ENCODE measurements around the gene PPT2. TPM values are rescaled to one million over a fixed set of nuclear protein-coding genes. Genes with fewer than 3 reads are reported as not detected.

The PPT2 gene
- total RNA-seq, 3 donors from 2014 or later (not counting 1 experiment from before 2014, with no cell fraction given): 16.3 to 28.3 (median 19.0) TPM

DNA sequence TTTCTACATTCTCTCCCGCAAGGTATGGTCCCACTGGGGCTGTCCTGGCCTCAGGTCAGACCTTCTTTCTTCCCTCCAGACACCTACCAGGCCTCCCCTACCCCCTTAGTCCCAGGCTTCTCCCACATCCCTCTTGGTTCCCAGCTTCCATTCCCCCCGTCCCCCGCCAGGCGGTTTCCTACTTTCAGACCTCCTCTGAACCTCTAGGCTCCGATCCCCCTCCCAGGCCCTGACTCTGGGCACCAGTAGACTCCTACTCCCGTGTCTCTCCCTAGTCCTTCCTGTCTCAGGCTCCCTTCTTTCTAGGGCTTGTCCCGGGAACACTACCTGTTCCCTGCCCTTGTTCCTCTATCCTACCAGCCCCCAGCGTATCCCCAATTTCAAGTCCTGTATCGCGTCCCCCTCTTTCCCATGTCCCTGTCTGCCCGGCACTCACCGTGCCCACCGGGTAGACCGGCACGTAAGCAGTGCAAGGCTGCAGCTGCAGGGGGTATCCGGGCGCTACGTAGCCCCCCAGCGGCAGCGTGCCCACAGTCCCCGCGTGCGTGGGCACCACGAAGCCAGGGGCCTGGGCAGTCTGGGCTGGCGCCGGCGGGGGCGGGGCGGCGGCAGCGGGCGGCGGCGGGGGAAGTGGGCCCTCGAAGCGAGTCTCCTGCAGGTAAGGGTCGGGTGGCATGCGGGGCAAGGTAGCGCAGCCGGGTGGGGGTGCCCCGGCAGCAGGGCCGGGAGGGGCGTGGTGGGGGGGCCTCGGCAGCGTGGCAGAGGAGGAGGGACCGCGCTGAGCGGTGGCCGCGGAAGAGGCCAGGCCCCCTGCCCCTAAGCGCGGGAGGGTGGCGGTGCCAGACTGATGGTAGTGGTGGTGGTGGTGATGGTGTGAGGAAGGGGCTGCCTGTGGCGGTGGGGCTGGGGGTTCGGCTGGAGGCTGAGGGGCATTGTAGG lies 3.7 kb upstream of the PPT2 start:
- H3K9me3 Mint-ChIP-seq: no peaks in the 10 kb centered on the region
- H3K27me3 Mint-ChIP-seq (ENCODE audit: low read depth in 2 of 2): peaks cover 20 to 37% of the 10 kb centered on the region in 2 donors
- peaks cover 48 to 69% of the 10 kb centered on the region in 2 donors for H3K4me1 Mint-ChIP-seq
- intact Hi-C loops (cut with micrococcal nuclease): loop anchor here (2.0 kb wide), 1 partner anchor 19 kb away; the partner anchor contains the start of gene FKBPL
- DNase-seq (no peak), ATAC-seq (no peak)
- Histone ChIP-seq H3K36me3 (ENCODE audit: control insufficient read depth, insufficient read depth, low read length) (no peaks in the 10 kb centered on the region), H3K27ac (ENCODE audit: low read length) (no peak overlapping the region), H3K4me3 (ENCODE audit: low read length) (no peak overlapping the region), H3K4me1 (ENCODE audit: control insufficient read depth, insufficient read depth, low read length) (peaks cover 49% of the 10 kb centered on the region), H3K27me3 (ENCODE audit: control insufficient read depth, insufficient read depth, low read length) (peaks cover 21% of the 10 kb centered on the region), H3K9me3 (ENCODE audit: control insufficient read depth, insufficient read depth, low read length) (peaks cover 3% of the 10 kb centered on the region)
- H3K4me3 Mint-ChIP-seq: peak overlapping the region; percentile 52
- no peaks in the 10 kb centered on the region for H3K36me3 Mint-ChIP-seq
- 51% methylated on average over 55 of the region's 55 CpGs for whole genome bisulfite sequencing (ENCODE audit: insufficient coverage)
- H3K27ac Mint-ChIP-seq: peak overlapping the region; percentile 23 to 98
- TF ChIP-seq, protein P1, sequence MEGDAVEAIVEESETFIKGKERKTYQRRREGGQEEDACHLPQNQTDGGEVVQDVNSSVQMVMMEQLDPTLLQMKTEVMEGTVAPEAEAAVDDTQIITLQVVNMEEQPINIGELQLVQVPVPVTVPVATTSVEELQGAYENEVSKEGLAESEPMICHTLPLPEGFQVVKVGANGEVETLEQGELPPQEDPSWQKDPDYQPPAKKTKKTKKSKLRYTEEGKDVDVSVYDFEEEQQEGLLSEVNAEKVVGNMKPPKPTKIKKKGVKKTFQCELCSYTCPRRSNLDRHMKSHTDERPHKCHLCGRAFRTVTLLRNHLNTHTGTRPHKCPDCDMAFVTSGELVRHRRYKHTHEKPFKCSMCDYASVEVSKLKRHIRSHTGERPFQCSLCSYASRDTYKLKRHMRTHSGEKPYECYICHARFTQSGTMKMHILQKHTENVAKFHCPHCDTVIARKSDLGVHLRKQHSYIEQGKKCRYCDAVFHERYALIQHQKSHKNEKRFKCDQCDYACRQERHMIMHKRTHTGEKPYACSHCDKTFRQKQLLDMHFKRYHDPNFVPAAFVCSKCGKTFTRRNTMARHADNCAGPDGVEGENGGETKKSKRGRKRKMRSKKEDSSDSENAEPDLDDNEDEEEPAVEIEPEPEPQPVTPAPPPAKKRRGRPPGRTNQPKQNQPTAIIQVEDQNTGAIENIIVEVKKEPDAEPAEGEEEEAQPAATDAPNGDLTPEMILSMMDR (IDR thresholded peaks at IDR 0.05): no peak

DNA sequence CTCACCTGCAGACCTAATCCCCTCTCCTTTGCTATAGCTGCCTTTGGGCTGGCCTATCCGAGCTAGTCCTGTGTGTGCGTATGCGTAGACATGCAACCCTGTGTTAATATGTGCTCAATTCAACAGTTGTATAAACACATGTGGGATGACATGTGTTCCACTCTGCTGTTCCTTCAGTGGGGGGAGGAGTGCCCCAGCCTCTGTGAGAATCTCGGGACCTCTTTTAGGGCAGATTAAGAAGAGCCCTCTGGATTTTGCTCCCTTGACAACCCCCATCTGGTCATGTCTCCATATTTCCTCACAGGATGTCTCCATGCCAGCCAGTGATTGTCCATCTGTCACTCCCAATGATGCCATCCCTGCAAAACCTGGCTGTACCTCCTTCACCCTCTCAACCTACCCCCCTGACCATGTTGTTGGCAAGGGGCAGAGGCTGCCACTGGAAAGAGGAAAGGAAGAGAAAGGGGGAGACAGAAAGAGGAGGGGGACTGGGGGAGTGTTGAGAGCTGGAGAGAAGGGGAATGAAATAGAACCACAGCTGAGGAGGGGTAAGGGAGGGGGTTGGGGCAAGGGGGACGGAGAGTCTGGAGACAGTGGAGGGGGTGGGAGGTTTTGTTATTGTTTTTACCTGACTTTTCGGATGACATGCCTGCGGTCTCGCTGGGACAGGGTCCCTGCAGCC lies 2.6 kb upstream of the PPT2 start:
- intact Hi-C loops (cut with micrococcal nuclease): no loop called here

DNA sequence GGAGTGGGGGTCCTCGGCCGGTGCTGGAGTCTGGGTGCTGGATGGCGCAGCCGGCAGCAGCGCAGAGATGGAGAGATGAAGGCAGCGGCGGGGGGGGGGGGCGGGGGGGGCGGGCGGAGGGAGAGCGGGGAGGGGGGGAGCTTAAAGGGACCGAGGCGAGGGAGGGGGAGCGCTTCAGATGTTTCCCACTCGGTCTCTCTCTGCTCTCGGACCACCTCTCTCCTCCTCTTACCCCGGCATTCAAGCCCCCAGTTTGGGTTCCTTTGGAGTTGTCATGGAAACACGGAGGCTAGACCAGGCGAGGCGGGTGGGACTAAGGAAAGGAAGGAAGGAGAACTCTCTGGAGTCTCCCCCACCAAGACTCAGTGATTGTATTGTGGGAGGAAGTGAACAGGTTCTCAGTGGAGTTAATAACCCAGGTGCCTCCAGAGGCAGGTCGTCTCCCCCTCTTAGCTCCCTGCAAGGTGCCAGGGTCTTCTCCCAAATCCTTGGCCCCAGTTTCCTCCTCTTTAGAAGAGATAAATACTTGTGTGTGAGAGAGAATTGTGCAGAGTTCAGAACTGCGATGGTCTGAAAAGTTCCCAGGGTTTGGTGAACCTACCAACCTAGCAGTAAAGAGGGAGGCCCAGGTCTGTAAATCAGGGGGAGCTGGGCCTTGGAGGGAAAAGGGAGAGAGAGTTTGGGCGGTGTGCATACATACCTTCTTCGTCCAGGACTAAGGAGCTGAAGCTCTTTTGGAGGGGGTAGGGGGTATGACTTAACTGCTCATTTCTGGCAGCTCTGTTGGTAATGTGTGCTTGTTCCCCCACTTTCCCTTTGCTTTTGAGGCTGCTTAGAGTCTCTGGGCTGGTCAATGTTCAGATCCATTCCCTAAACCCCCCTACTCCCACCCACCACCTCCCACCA lies 1.8 kb upstream of the PPT2 start, which contains the start of gene PRRT1:
PRRT1 (minus strand) TSS at position 77 of the 906 bp plus-strand sequence. CDS start 112 bp downstream, outside the sequence.
- peak in 1 of 2 donors; percentile 39 for DNase-seq
- peaks cover 3% of the 10 kb centered on the region for H3K9me3 ChIP-seq (ENCODE audit: control insufficient read depth, insufficient read depth, low read length)
- peaks cover 54 to 67% of the 10 kb centered on the region in 2 donors for H3K4me1 Mint-ChIP-seq
- intact Hi-C loops (cut with micrococcal nuclease): no loop called here
- H3K36me3 ChIP-seq (ENCODE audit: control insufficient read depth, insufficient read depth, low read length): no peaks in the 10 kb centered on the region
- H3K9me3 Mint-ChIP-seq: no peaks in the 10 kb centered on the region
- H3K4me3 ChIP-seq (ENCODE audit: low read length): no peak within 1 kb of the TSS
- H3K27ac ChIP-seq (ENCODE audit: low read length): no peak within 1 kb of the TSS
- no peaks in the 10 kb centered on the region for H3K36me3 Mint-ChIP-seq
- H3K27me3 ChIP-seq (ENCODE audit: control insufficient read depth, insufficient read depth, low read length): peaks cover 21% of the 10 kb centered on the region
- H3K4me3 Mint-ChIP-seq: peak within 1 kb of the TSS; percentile 78
- ATAC-seq: no peak
- 40% methylated on average over 10 of the region's 24 CpGs for WGBS (ENCODE audit: insufficient coverage)
- peaks cover 20 to 29% of the 10 kb centered on the region in 2 donors for H3K27me3 Mint-ChIP-seq (ENCODE audit: low read depth in 2 of 2)
- TF ChIP-seq, protein P1 (IDR thresholded peaks at IDR 0.05): no peak
- peaks cover 54% of the 10 kb centered on the region for H3K4me1 ChIP-seq (ENCODE audit: control insufficient read depth, insufficient read depth, low read length)
- peak within 1 kb of the TSS; percentile 90 to 98 for H3K27ac Mint-ChIP-seq

More for the DNA sequence above, 2.6 kb upstream of the PPT2 start:
- Mint-ChIP-seq H3K4me3 (peak overlapping the region; percentile 52), H3K27me3 (ENCODE audit: low read depth in 2 of 2) (peaks cover 20 to 34% of the 10 kb centered on the region in 2 donors), H3K9me3 (no peaks in the 10 kb centered on the region), H3K36me3 (no peaks in the 10 kb centered on the region), H3K4me1 (peaks cover 54 to 73% of the 10 kb centered on the region in 2 donors), H3K27ac (peak overlapping the region; percentile 23 to 98)
- TF ChIP-seq, protein P1 (IDR thresholded peaks at IDR 0.05): no peak
- peak in 1 of 2 donors; percentile 39 for DNase-seq
- H3K36me3 ChIP-seq (ENCODE audit: control insufficient read depth, insufficient read depth, low read length): no peaks in the 10 kb centered on the region
- peaks cover 21% of the 10 kb centered on the region for H3K27me3 ChIP-seq (ENCODE audit: control insufficient read depth, insufficient read depth, low read length)
- H3K4me1 ChIP-seq (ENCODE audit: control insufficient read depth, insufficient read depth, low read length): peaks cover 56% of the 10 kb centered on the region
- H3K9me3 ChIP-seq (ENCODE audit: control insufficient read depth, insufficient read depth, low read length): peaks cover 3% of the 10 kb centered on the region
- 51% methylated on average over 8 of the region's 8 CpGs for WGBS (ENCODE audit: insufficient coverage)
- no peak for ATAC-seq
- H3K27ac ChIP-seq (ENCODE audit: low read length): no peak overlapping the region
- no peak overlapping the region for H3K4me3 ChIP-seq (ENCODE audit: low read length)

All from natural killer cell (primary cell).